GM23338 (cell line): ENCODE results near the gene ADAMTS17. TPM values are rescaled to one million over a fixed set of nuclear protein-coding genes. Genes with fewer than 3 reads are reported as not detected.

ENCODE experiments used
- ATAC-seq: fragments of 200-7000 bp; cut with Tn5 transposase; 3 replicates; pipeline ENCODE4 v1.9.1; 2020
- DNase-seq: peaks from one replicate; pipeline ENCODE4 v3.0.0-alpha.2; 2015; ENCODE audit warnings: low spot score
- H2AFZ ChIP-seq: fragments of 200-600 bp; sonication (generic); 2 replicates; pipeline ENCODE4 v1.8.0; 2016; ENCODE audit warnings: antibody characterized with exemption, mild to moderate bottlenecking, moderate library complexity
- H3F3A ChIP-seq: fragments of 200-600 bp; sonication (generic); replicated peaks from 2 replicates; pipeline ENCODE4 v1.8.0; 2017; ENCODE audit warnings: antibody characterized with exemption, mixed run types, low read depth
- H3K27ac ChIP-seq: fragments of 200-600 bp; sonication (generic); 2 replicates; pipeline ENCODE4 v1.6.1; 2016; ENCODE audit warnings: low read depth
- H3K27me3 ChIP-seq: fragments of 200-600 bp; sonication (generic); 2 replicates; pipeline ENCODE4 v1.8.0; 2016; ENCODE audit warnings: mild to moderate bottlenecking, mixed run types, moderate library complexity; ENCODE audit not compliant: insufficient read depth
- H3K36me3 ChIP-seq: fragments of 200-600 bp; sonication (generic); 2 replicates; pipeline ENCODE4 v1.8.0; 2016; ENCODE audit warnings: mild to moderate bottlenecking; ENCODE audit not compliant: insufficient read depth
- H3K4me1 ChIP-seq: fragments of 200-600 bp; sonication (generic); 2 replicates; pipeline ENCODE4 v1.8.0; 2016; ENCODE audit warnings: mild to moderate bottlenecking, moderate library complexity; ENCODE audit not compliant: insufficient read depth
- H3K4me2 ChIP-seq: fragments of 200-600 bp; sonication (generic); 2 replicates; pipeline ENCODE4 v1.7.1; 2017; ENCODE audit warnings: mixed run types
- H3K4me3 ChIP-seq: fragments of 200-600 bp; sonication (generic); 2 replicates; pipeline ENCODE4 v1.6.1; 2016; ENCODE audit warnings: mixed run types
- H3K79me2 ChIP-seq: fragments of 200-600 bp; sonication (generic); replicated peaks from 2 replicates; pipeline ENCODE4 v1.8.0; 2017; ENCODE audit warnings: mild to moderate bottlenecking; ENCODE audit not compliant: insufficient read depth
- H3K9me2 ChIP-seq: fragments of 200-600 bp; sonication (generic); 2 replicates; pipeline ENCODE4 v1.8.0; 2017; ENCODE audit not compliant: insufficient read depth
- H4K20me1 ChIP-seq: fragments of 200-600 bp; sonication (generic); replicated peaks from 2 replicates; pipeline ENCODE4 v1.8.0; 2017; ENCODE audit warnings: mild to moderate bottlenecking; ENCODE audit not compliant: insufficient read depth
- H3K27ac Mint-ChIP-seq: 2 replicates; pipeline ENCODE4 v1.8.0; 2020; ENCODE audit warnings: inconsistent platforms, mild to moderate bottlenecking, moderate library complexity, mixed read lengths
- H3K27me3 Mint-ChIP-seq: 3 replicates; pipeline ENCODE4 v1.8.0; 2022; ENCODE audit warnings: low read depth, mild to moderate bottlenecking, moderate library complexity, mixed read lengths, inconsistent platforms; ENCODE audit not compliant: insufficient read depth, poor library complexity
- H3K36me3 Mint-ChIP-seq: 3 replicates; pipeline ENCODE4 v1.8.0; 2021; ENCODE audit warnings: low read depth, mild to moderate bottlenecking, inconsistent platforms, moderate library complexity, mixed read lengths
- H3K4me1 Mint-ChIP-seq: 3 replicates; pipeline ENCODE4 v1.8.0; 2020; ENCODE audit warnings: mild to moderate bottlenecking, inconsistent platforms, mixed read lengths
- H3K4me3 Mint-ChIP-seq: 3 replicates; pipeline ENCODE4 v1.8.0; 2021; ENCODE audit warnings: moderate library complexity, mild to moderate bottlenecking, inconsistent platforms, mixed read lengths
- H3K9me3 Mint-ChIP-seq: 3 replicates; pipeline ENCODE4 v1.8.0; 2020; ENCODE audit warnings: moderate library complexity, mild to moderate bottlenecking, inconsistent platforms, mixed read lengths
- CREB1 ChIP-seq: fragments of 250-450 bp; sonication (Bioruptor Pico); IDR thresholded peaks from 2 replicates; pipeline ENCODE4 v1.5.0; 2020; ENCODE audit warnings: low read depth, mild to moderate bottlenecking, moderate library complexity
- CTCF ChIP-seq, 2 experiments: fragments of 200-600 bp in 1 of 2; sonication (generic) in 1 of 2; conservative IDR thresholded peaks; 2 replicates each; pipeline versions ENCODE4 v1.5.1 to v1.6.1; 2016 to 2017; ENCODE audit warnings: antibody characterized with exemption in 2 of 2, low read depth in 2 of 2, mild to moderate bottlenecking in 2 of 2, moderate library complexity in 1 of 2
- ETS1 ChIP-seq: IDR thresholded peaks from 2 replicates; pipeline ENCODE4 v1.6.1; 2016; ENCODE audit warnings: antibody characterized with exemption
- EZH2 ChIP-seq: fragments of 200-600 bp; sonication (generic); IDR thresholded peaks from one replicate; pipeline ENCODE4 v1.8.0; 2017; ENCODE audit warnings: antibody characterized with exemption, mild to moderate bottlenecking, low read depth; ENCODE audit not compliant: unreplicated experiment
- EZH2phosphoT487 ChIP-seq: fragments of 200-600 bp; sonication (generic); IDR thresholded peaks from one replicate; pipeline ENCODE4 v1.8.1; 2018; ENCODE audit warnings: antibody characterized with exemption; ENCODE audit not compliant: unreplicated experiment
- NANOG ChIP-seq: IDR thresholded peaks from 2 replicates; pipeline ENCODE4 v1.6.1; 2016; ENCODE audit warnings: antibody characterized with exemption, borderline replicate concordance
- POLR2AphosphoS5 ChIP-seq: IDR thresholded peaks from 2 replicates; pipeline ENCODE4 v1.6.1; 2016; ENCODE audit warnings: antibody characterized with exemption, low read depth
- REST ChIP-seq: IDR thresholded peaks from one replicate; pipeline ENCODE4 v1.6.1; 2018; ENCODE audit warnings: antibody characterized with exemption; ENCODE audit not compliant: unreplicated experiment
- STAT1 ChIP-seq: IDR thresholded peaks from one replicate; pipeline ENCODE4 v1.6.1; 2016; ENCODE audit warnings: antibody characterized with exemption; ENCODE audit not compliant: unreplicated experiment
- ZNF331 ChIP-seq: fragments of 250-450 bp; sonication (Bioruptor Pico); IDR thresholded peaks from 2 replicates; pipeline ENCODE4 v1.5.0; 2020; ENCODE audit warnings: low read depth, mild to moderate bottlenecking, moderate library complexity
- ZNF462 ChIP-seq: fragments of 250-450 bp; sonication (Bioruptor Pico); IDR thresholded peaks from 2 replicates; pipeline ENCODE4 v1.5.0; 2020; ENCODE audit warnings: mild to moderate bottlenecking, moderate library complexity
- polyA plus RNA-seq: library from polyadenylated mRNA; unstranded; fragments of >200 nt; fragmentation: Nextera tagmentation; extraction: Ambion mirVana; gene quantifications from 2 replicates; pipeline ENCODE4 v1.2.1, GENCODE V29; 2016
- total RNA-seq: library from RNA; depleted of rRNA; stranded (reverse); fragments of >200 nt; shearing (Covaris generic); gene quantifications from 2 replicates; pipeline ENCODE4 v1.2.3, GENCODE V29; 2014

ADAMTS17 gene
- total and polyA plus RNA-seq, 2 experiments from 2014 or later: 0.60 to 3.8 TPM

- TF ChIP-seq STAT1 (no peak), REST (no peak), EZH2 (no peak)
Observed at GRCh38 chr15:99963976-99964375, 377.8 kb downstream of the ADAMTS17 start (continued).

- Histone ChIP-seq H2AFZ (no peak overlapping the region), H3K79me2 (no peaks in the 10 kb centered on the region), H3K27me3 (no peaks in the 10 kb centered on the region), H3K27ac (no peak overlapping the region), H3K36me3 (no peaks in the 10 kb centered on the region), H4K20me1 (no peaks in the 10 kb centered on the region), H3K4me3 (no peak overlapping the region), H3F3A (no peaks in the 10 kb centered on the region), H3K9me2 (peaks cover 7% of the 10 kb centered on the region), H3K4me1 (no peaks in the 10 kb centered on the region), H3K4me2 (no peak overlapping the region)
- Mint-ChIP-seq H3K36me3 (peaks cover 7% of the 10 kb centered on the region; the same call in 2 of the 3 replicates), H3K9me3 (peaks cover 4% of the 10 kb centered on the region; the same call in 1 of the 3 replicates), H3K27me3 (peaks cover 8% of the 10 kb centered on the region), H3K27ac (no peak overlapping the region), H3K4me3 (no peak overlapping the region), H3K4me1 (no peaks in the 10 kb centered on the region; the same call in 2 of the 3 replicates)
- ATAC-seq (no peak), DNase-seq (no peak)
- TF ChIP-seq POLR2AphosphoS5 (no peak), ETS1 (no peak), ZNF331 (no peak), CTCF (conservative IDR thresholded peaks at IDR 0.05; ENCODE audit: low read depth in 2 of 2) (no peak), NANOG (no peak), CREB1 (CRISPR knock-in tag) (no peak), EZH2phosphoT487 (no peak), STAT1 (no peak), ZNF462 (CRISPR knock-in tag) (no peak)
Observed at GRCh38 chr15:99963096-99963825, 378.5 kb downstream of the ADAMTS17 start.
